HG02798 (cell line): ENCODE measurements around the gene ACOXL.
"Not testable (repeated sequence)": the region's sequence is repeated elsewhere in the genome, so short reads cannot be mapped to it uniquely, and the experiment has no call there.

Source experiments
- ATAC-seq: cut with Tn5 transposase; IDR thresholded peaks from one replicate; pipeline ENCODE4 v1.9.1; 2021; ENCODE audit warnings: mild to moderate bottlenecking; ENCODE audit not compliant: unreplicated experiment, poor library complexity

ACOXL gene

GRCh38 chr2:110948027-110948674 lies 215.8 kb downstream of the ACOXL start:
- ATAC-seq: no peak

GRCh38 chr2:110950281-110950680 lies 217.9 kb downstream of the ACOXL start:
- no peak for ATAC-seq

- ATAC-seq: no peak
Measured at GRCh38 chr2:110955045-110955444, 222.7 kb downstream of the ACOXL start.

GRCh38 chr2:110955556-110955955 lies 223.2 kb downstream of the ACOXL start:
- no peak for ATAC-seq

- no peak for ATAC-seq
Measured at GRCh38 chr2:110957293-110957692, 224.9 kb downstream of the ACOXL start.

- no peak for ATAC-seq
Measured at GRCh38 chr2:110958346-110959119, 226.2 kb downstream of the ACOXL start.

- no peak for ATAC-seq
Measured at GRCh38 chr2:110959198-110959597, 226.8 kb downstream of the ACOXL start.

- ATAC-seq: no peak
Measured at GRCh38 chr2:110960281-110960680, 227.9 kb downstream of the ACOXL start.

- no peak for ATAC-seq
Measured at GRCh38 chr2:110960954-110961353, 228.6 kb downstream of the ACOXL start.

- not testable (repeated sequence) for ATAC-seq
Measured at GRCh38 chr2:110961643-110962042, 229.3 kb downstream of the ACOXL start.

GRCh38 chr2:110969696-110970095 lies 237.3 kb downstream of the ACOXL start:
- ATAC-seq: no peak

GRCh38 chr2:110970201-110970600 lies 237.8 kb downstream of the ACOXL start:
- no peak for ATAC-seq

- no peak for ATAC-seq
Measured at GRCh38 chr2:110971811-110972210, 239.4 kb downstream of the ACOXL start.

- ATAC-seq: no peak
Measured at GRCh38 chr2:110973262-110973661, 240.9 kb downstream of the ACOXL start.

GRCh38 chr2:110977403-110977802 lies 245.0 kb downstream of the ACOXL start:
- no peak for ATAC-seq

- ATAC-seq: no peak
Measured at GRCh38 chr2:110978148-110978547, 245.8 kb downstream of the ACOXL start.

- no peak for ATAC-seq
Measured at GRCh38 chr2:110978756-110979470, 246.5 kb downstream of the ACOXL start.

GRCh38 chr2:110979471-110980338 lies 247.3 kb downstream of the ACOXL start:
- no peak for ATAC-seq

GRCh38 chr2:110980339-110981062 lies 248.1 kb downstream of the ACOXL start:
- ATAC-seq: no peak

GRCh38 chr2:110983133-110983532 lies 250.8 kb downstream of the ACOXL start:
- ATAC-seq: no peak
